H9 (cell line): ENCODE measurements around the gene RAMP3. TPM values are rescaled to one million over a fixed set of nuclear protein-coding genes. Genes with fewer than 3 reads are reported as not detected.

Experiments used
- DNase-seq: peaks from one replicate; pipeline ENCODE4 v3.0.0-alpha.2; 2017
- H2AFZ ChIP-seq: one replicate; pipeline ENCODE4 v1.6.1; 2013; ENCODE audit warnings: mild to moderate bottlenecking, low read length, control low read depth, moderate library complexity
- H2AK5ac ChIP-seq: 2 replicates; pipeline ENCODE4 v1.6.1; 2013; ENCODE audit warnings: low read length, control low read depth, mixed read lengths; ENCODE audit not compliant: insufficient read length
- H2BK120ac ChIP-seq: one replicate; pipeline ENCODE4 v1.6.1; 2013; ENCODE audit warnings: low read depth, mild to moderate bottlenecking, low read length, control low read depth, inconsistent platforms; ENCODE audit not compliant: poor library complexity, severe bottlenecking
- H2BK12ac ChIP-seq: 2 replicates; pipeline ENCODE4 v1.6.1; 2013; ENCODE audit warnings: low read length, control low read depth, mixed read lengths, low read depth; ENCODE audit not compliant: insufficient read length
- H2BK15ac ChIP-seq: 2 replicates; pipeline ENCODE4 v1.6.1; 2013; ENCODE audit warnings: low read depth, low read length, control low read depth
- H2BK20ac ChIP-seq: one replicate; pipeline ENCODE4 v1.6.1; 2013; ENCODE audit warnings: low read depth, mild to moderate bottlenecking, low read length, control low read depth, inconsistent platforms; ENCODE audit not compliant: poor library complexity, severe bottlenecking
- H2BK5ac ChIP-seq: 2 replicates; pipeline ENCODE4 v1.6.1; 2013; ENCODE audit warnings: low read length, control low read depth, mixed read lengths; ENCODE audit not compliant: insufficient read length
- H3K14ac ChIP-seq: 2 replicates; pipeline ENCODE4 v1.6.1; 2013; ENCODE audit warnings: low read length, control low read depth; ENCODE audit not compliant: insufficient read depth
- H3K18ac ChIP-seq: 2 replicates; pipeline ENCODE4 v1.6.1; 2013; ENCODE audit warnings: low read depth, mild to moderate bottlenecking, mixed read lengths, low read length, control low read depth; ENCODE audit not compliant: insufficient read length
- H3K23ac ChIP-seq: 2 replicates; pipeline ENCODE4 v1.6.1; 2013; ENCODE audit warnings: low read length, control low read depth, mixed read lengths, low read depth; ENCODE audit not compliant: insufficient read length
- H3K23me2 ChIP-seq: 2 replicates; pipeline ENCODE4 v1.6.1; 2013; ENCODE audit warnings: low read depth, mild to moderate bottlenecking, mixed read lengths, low read length, control low read depth; ENCODE audit not compliant: insufficient read length, poor library complexity, severe bottlenecking
- H3K27ac ChIP-seq: 2 replicates; pipeline ENCODE4 v1.5.1; 2013; ENCODE audit warnings: low read length, control low read depth, mixed read lengths, low read depth; ENCODE audit not compliant: insufficient read length
- H3K27me3 ChIP-seq: 2 replicates; pipeline ENCODE4 v1.6.1; 2013; ENCODE audit warnings: low read length, control low read depth, inconsistent platforms; ENCODE audit not compliant: insufficient read depth
- H3K4ac ChIP-seq: 2 replicates; pipeline ENCODE4 v1.6.1; 2013; ENCODE audit warnings: low read depth, mild to moderate bottlenecking, control low read depth, inconsistent platforms, low read length, moderate library complexity
- H3K4me1 ChIP-seq: 2 replicates; pipeline ENCODE4 v1.6.1; 2013; ENCODE audit warnings: low read length, control low read depth, inconsistent platforms; ENCODE audit not compliant: insufficient read depth
- H3K4me2 ChIP-seq: 2 replicates; pipeline ENCODE4 v1.6.1; 2013; ENCODE audit warnings: low read length, control low read depth, mixed read lengths; ENCODE audit not compliant: insufficient read length, insufficient read depth
- H3K56ac ChIP-seq: 2 replicates; pipeline ENCODE4 v1.6.1; 2013; ENCODE audit warnings: low read depth, mild to moderate bottlenecking, mixed read lengths, low read length, control low read depth; ENCODE audit not compliant: insufficient read length
- H3K79me1 ChIP-seq: 2 replicates; pipeline ENCODE4 v1.6.1; 2013; ENCODE audit warnings: low read depth, mild to moderate bottlenecking, moderate library complexity, low read length, control low read depth, inconsistent platforms; ENCODE audit not compliant: insufficient read depth, poor library complexity, severe bottlenecking
- H3K79me2 ChIP-seq: 2 replicates; pipeline ENCODE4 v1.6.1; 2013; ENCODE audit warnings: low read length, control low read depth, inconsistent platforms; ENCODE audit not compliant: insufficient read depth
- H3K9ac ChIP-seq: 2 replicates; pipeline ENCODE4 v1.6.1; 2013; ENCODE audit warnings: low read length, control low read depth, mixed read lengths; ENCODE audit not compliant: insufficient read length; ENCODE audit errors: extremely low read depth
- H3K9me3 ChIP-seq: one replicate; pipeline ENCODE4 v1.6.1; 2013; ENCODE audit warnings: low read depth, low read length, inconsistent platforms; ENCODE audit not compliant: control insufficient read depth
- H3T11ph ChIP-seq: one replicate; pipeline ENCODE4 v1.6.1; 2013; ENCODE audit warnings: mild to moderate bottlenecking, low read length, control low read depth, inconsistent platforms
- H4K20me1 ChIP-seq: one replicate; pipeline ENCODE4 v1.6.1; 2013; ENCODE audit not compliant: control insufficient read depth, insufficient read length, insufficient read depth
- H4K5ac ChIP-seq: 2 replicates; pipeline ENCODE4 v1.6.1; 2013; ENCODE audit warnings: low read depth, mild to moderate bottlenecking, mixed read lengths, low read length, control low read depth; ENCODE audit not compliant: insufficient read length
- H4K8ac ChIP-seq: replicated peaks from 2 replicates; pipeline ENCODE4 v1.6.1; 2013; ENCODE audit warnings: low read length, control low read depth, mixed read lengths, low read depth; ENCODE audit not compliant: insufficient read length
- H4K91ac ChIP-seq: 2 replicates; pipeline ENCODE4 v1.6.1; 2013; ENCODE audit warnings: low read depth, mild to moderate bottlenecking, moderate library complexity, mixed read lengths, low read length, control low read depth; ENCODE audit not compliant: insufficient read length
- H3K27ac Mint-ChIP-seq, 3 experiments: 2 replicates in 2 of 3; 3 replicates in 1 of 3; pipeline ENCODE4 v1.8.0; 2020 to 2021; ENCODE audit warnings: mixed read lengths in 3 of 3, mild to moderate bottlenecking in 1 of 3, moderate library complexity in 1 of 3
- H3K27me3 Mint-ChIP-seq: 2 replicates; pipeline ENCODE4 v1.8.0; 2021; ENCODE audit warnings: low read depth, mild to moderate bottlenecking, moderate library complexity, mixed read lengths
- H3K36me3 Mint-ChIP-seq, 3 experiments: 2 replicates in 2 of 3; 3 replicates in 1 of 3; pipeline ENCODE4 v1.8.0; 2020 to 2021; ENCODE audit warnings: low read depth in 3 of 3, mixed read lengths in 3 of 3; ENCODE audit not compliant: insufficient read depth in 1 of 3
- H3K4me1 Mint-ChIP-seq, 2 experiments: 2 replicates each; pipeline ENCODE4 v1.8.0; 2020; ENCODE audit warnings: mixed read lengths in 2 of 2
- H3K4me3 Mint-ChIP-seq, 2 experiments: 2 replicates in 1 of 2; 3 replicates in 1 of 2; pipeline ENCODE4 v1.8.0; 2020 to 2021; ENCODE audit warnings: mild to moderate bottlenecking in 2 of 2, mixed read lengths in 2 of 2, moderate library complexity in 1 of 2
- H3K9me3 Mint-ChIP-seq, 2 experiments: 2 replicates in 1 of 2; 3 replicates in 1 of 2; pipeline ENCODE4 v1.8.0; 2020; ENCODE audit warnings: mild to moderate bottlenecking in 2 of 2, mixed read lengths in 2 of 2, moderate library complexity in 1 of 2
- CTCF ChIP-seq: fragments of 200-600 bp; sonication (generic); conservative IDR thresholded peaks from 3 replicates; pipeline ENCODE4 v1.8.0; 2021; ENCODE audit warnings: antibody characterized with exemption, mild to moderate bottlenecking
- WGBS: extraction: QIAGEN DNeasy Blood & Tissue Kit; methylation state at CpG from one replicate; pipeline ENCODE4 v1.1.7; 2013; ENCODE audit warnings: missing lambda C conversion rate, low lambda C conversion rate, mixed read lengths; ENCODE audit not compliant: insufficient read length; ENCODE audit errors: extremely low coverage; 5-methylcytosine and 5-hydroxymethylcytosine counted together
- total RNA-seq: library from RNA; stranded (reverse); gene quantifications from 2 replicates; pipeline ENCODE4 v1.2.1, GENCODE V29; 2021

The RAMP3 gene
- total RNA-seq, 1 experiment from 2014 or later: 0.63 TPM

- no peak overlapping the region for H2AFZ ChIP-seq
- no CpG with 5 or more reads among the region's 2 CpGs for WGBS
- no peak overlapping the region for H2BK5ac ChIP-seq
These were observed 39.9 kb downstream of the RAMP3 start for GRCh38 chr7:45197461-45197860.

More at GRCh38 chr7:45197461-45197860, 39.9 kb downstream of the RAMP3 start:
- no peak overlapping the region for H3T11ph ChIP-seq
- no peaks in the 10 kb centered on the region for H4K20me1 ChIP-seq
- H3K4me2 ChIP-seq: no peak overlapping the region
- H2BK120ac ChIP-seq: no peak overlapping the region
- no peaks in the 10 kb centered on the region for H3K9me3 ChIP-seq
- H4K91ac ChIP-seq: no peak overlapping the region
- H3K56ac ChIP-seq: no peak overlapping the region
- H3K23me2 ChIP-seq: no peaks in the 10 kb centered on the region
- Mint-ChIP-seq H3K27me3 (peaks cover 13% of the 10 kb centered on the region), H3K36me3 (no peaks in the 10 kb centered on the region; a peak in 1 of 7 replicates), H3K27ac (no peak overlapping the region), H3K9me3 (no peaks in the 10 kb centered on the region; a peak in 2 of 5 replicates), H3K4me1 (no peaks in the 10 kb centered on the region), H3K4me3 (no peak overlapping the region)
- H3K79me2 ChIP-seq: no peaks in the 10 kb centered on the region; the same call in 1 of the 2 replicates
- H3K27ac ChIP-seq: no peak overlapping the region
- no peaks in the 10 kb centered on the region for H3K79me1 ChIP-seq
- H2AK5ac ChIP-seq: no peak overlapping the region
- DNase-seq: no peak
- H3K4ac ChIP-seq: no peak overlapping the region
- no peak overlapping the region for H3K14ac ChIP-seq
- no peak overlapping the region for H4K5ac ChIP-seq
- no peak for TF ChIP-seq CTCF
- no peak overlapping the region for H2BK12ac ChIP-seq
- no peak overlapping the region for H3K9ac ChIP-seq
- no peak overlapping the region for H4K8ac ChIP-seq
- H3K4me1 ChIP-seq: no peaks in the 10 kb centered on the region
- no peaks in the 10 kb centered on the region for H3K27me3 ChIP-seq
- no peak overlapping the region for H3K18ac ChIP-seq
- H2BK20ac ChIP-seq: no peak overlapping the region
- H2BK15ac ChIP-seq: no peak overlapping the region
- H3K23ac ChIP-seq: no peak overlapping the region
